C1 segment of cervical spinal cord (tissue), 14 donors: Measurements from ENCODE around the gene LKAAEAR1.

Experiments used
- DNase-seq, 14 donors: peaks; one replicate each; lab custom pipeline; 2025; lab: John Stamatoyannopoulos, UW

The LKAAEAR1 gene

GRCh38 chr20:64051561-64052325 lies 32.5 kb downstream of the LKAAEAR1 start:
- DNase-seq: peak in 1 of 14 donors; percentile 56

- DNase-seq: no peak
Observed at GRCh38 chr20:64051033-64051452, 33.2 kb downstream of the LKAAEAR1 start.

GRCh38 chr20:64050261-64051032 lies 33.8 kb downstream of the LKAAEAR1 start:
- DNase-seq: no peak

- no peak for DNase-seq
Observed at GRCh38 chr20:64049878-64050260, 34.3 kb downstream of the LKAAEAR1 start.

GRCh38 chr20:64049060-64049877 lies 34.9 kb downstream of the LKAAEAR1 start, which contains the start of gene SOX18:
SOX18 (minus strand) TSS chr20:64049639; CDS start chr20:64049516, 123 bp downstream.
- DNase-seq: no peak

- no peak for DNase-seq
Observed at GRCh38 chr20:64048402-64049044, 35.7 kb downstream of the LKAAEAR1 start.

GRCh38 chr20:64047968-64048401 lies 36.2 kb downstream of the LKAAEAR1 start:
- DNase-seq: no peak

GRCh38 chr20:64047046-64047389 lies 37.2 kb downstream of the LKAAEAR1 start:
- DNase-seq: no peak

GRCh38 chr20:64045346-64046011 lies 38.7 kb downstream of the LKAAEAR1 start:
- no peak for DNase-seq

GRCh38 chr20:64044484-64045247 lies 39.5 kb downstream of the LKAAEAR1 start:
- DNase-seq: no peak

- no peak for DNase-seq
Observed at GRCh38 chr20:64043768-64044167, 40.4 kb downstream of the LKAAEAR1 start.

- DNase-seq: no peak
Observed at GRCh38 chr20:64042054-64042781, 42.0 kb downstream of the LKAAEAR1 start.

GRCh38 chr20:64041781-64042053 lies 42.5 kb downstream of the LKAAEAR1 start:
- DNase-seq: no peak

- DNase-seq: peak in 2 of 14 donors; percentile 21 to 88
Observed at GRCh38 chr20:64041040-64041780, 43.0 kb downstream of the LKAAEAR1 start.

- DNase-seq: no peak
Observed at GRCh38 chr20:64040231-64041039, 43.8 kb downstream of the LKAAEAR1 start.

- DNase-seq: no peak
Observed at GRCh38 chr20:64039293-64040160, 44.7 kb downstream of the LKAAEAR1 start.
